OCI-M1 (cell line): ENCODE results near the gene ESPN.
A peak's percentile ranks its signal among the peaks of the same experiment; 100 is the strongest.

Experiments
- DNase-seq: peaks from one replicate; lab custom pipeline; 2025; lab: John Stamatoyannopoulos, UW

The ESPN gene

GRCh38 chr1:6409733-6410132 is 14.8 kb upstream of the ESPN start:
- DNase-seq = no peak

- no peak for DNase-seq
Measured at GRCh38 chr1:6410248-6410893, 14.2 kb upstream of the ESPN start.

- DNase-seq = no peak
Measured at GRCh38 chr1:6412896-6413295, 11.7 kb upstream of the ESPN start.

GRCh38 chr1:6414443-6414844 is 10.1 kb upstream of the ESPN start:
- DNase-seq = peak; percentile 64

GRCh38 chr1:6414881-6415626 is 9.5 kb upstream of the ESPN start:
- no peak for DNase-seq

GRCh38 chr1:6416295-6416656 is 8.3 kb upstream of the ESPN start:
- no peak for DNase-seq

GRCh38 chr1:6416906-6417305 is 7.7 kb upstream of the ESPN start:
- DNase-seq = no peak

GRCh38 chr1:6417961-6418667 is 6.5 kb upstream of the ESPN start:
- no peak for DNase-seq

GRCh38 chr1:6418668-6419396 is 5.7 kb upstream of the ESPN start:
- no peak for DNase-seq

- DNase-seq = no peak
Measured at GRCh38 chr1:6419397-6419803, 5.2 kb upstream of the ESPN start.

GRCh38 chr1:6419804-6420453 is 4.6 kb upstream of the ESPN start, which contains the start of gene HES2:
TSS of gene HES2 (minus strand) at chr1:6419919. CDS start at chr1:6419820, 99 bp downstream.
- DNase-seq = no peak

- DNase-seq = peak; percentile 81
Measured at GRCh38 chr1:6420454-6421042, 4.0 kb upstream of the ESPN start.

- no peak for DNase-seq
Measured at GRCh38 chr1:6421266-6421665, 3.3 kb upstream of the ESPN start.

- DNase-seq = peak; percentile 74
Measured at GRCh38 chr1:6423321-6423999, 1.1 kb upstream of the ESPN start.

- DNase-seq = peak; percentile 36
Measured at GRCh38 chr1:6424000-6424565, 493 bp upstream of the ESPN start.

- no peak for DNase-seq
Measured at GRCh38 chr1:6425658-6426057, 1.1 kb downstream of the ESPN start.

GRCh38 chr1:6426277-6426971 is 1.8 kb downstream of the ESPN start:
- no peak for DNase-seq

- no peak for DNase-seq
Measured at GRCh38 chr1:6426972-6427350, 2.4 kb downstream of the ESPN start.

- DNase-seq = peak; percentile 13
Measured at GRCh38 chr1:6427441-6428390, 3.1 kb downstream of the ESPN start.
